GM18519 (cell line): ENCODE data around the gene DHFR.

Source experiments
- ATAC-seq: cut with Tn5 transposase; IDR thresholded peaks from one replicate; pipeline ENCODE4 v1.9.1; 2021; ENCODE audit warnings: mild to moderate bottlenecking, moderate library complexity; ENCODE audit not compliant: unreplicated experiment, low FRiP score

Gene DHFR

GRCh38 chr5:80656425-80656824 lies 1.6 kb upstream of the DHFR start:
- ATAC-seq, result no peak

GRCh38 chr5:80655231-80655774 lies 520 bp upstream of the DHFR start:
- ATAC-seq, result no peak

- ATAC-seq, result no peak
These were observed 761 bp downstream of the DHFR start for GRCh38 chr5:80654054-80654390.

- ATAC-seq, result no peak
These were observed 1.3 kb downstream of the DHFR start for GRCh38 chr5:80653502-80653901.

- ATAC-seq, result no peak
These were observed 7.9 kb downstream of the DHFR start for GRCh38 chr5:80646926-80647325.

GRCh38 chr5:80644900-80645299 lies 9.9 kb downstream of the DHFR start:
- no peak for ATAC-seq

- ATAC-seq, result no peak
These were observed 13.4 kb downstream of the DHFR start for GRCh38 chr5:80641353-80641752.

GRCh38 chr5:80634193-80634592 lies 20.6 kb downstream of the DHFR start:
- no peak for ATAC-seq

- no peak for ATAC-seq
These were observed 22.1 kb downstream of the DHFR start for GRCh38 chr5:80632700-80633099.

- no peak for ATAC-seq
These were observed 23.2 kb downstream of the DHFR start for GRCh38 chr5:80631278-80632259.

GRCh38 chr5:80629281-80629680 lies 25.5 kb downstream of the DHFR start:
- no peak for ATAC-seq

- ATAC-seq, result no peak
These were observed 29.6 kb downstream of the DHFR start for GRCh38 chr5:80625230-80625629.

- no peak for ATAC-seq
These were observed 30.8 kb downstream of the DHFR start for GRCh38 chr5:80623999-80624398.

- ATAC-seq, result no peak
These were observed 32.0 kb downstream of the DHFR start for GRCh38 chr5:80622756-80623155.

GRCh38 chr5:80620211-80620610 lies 34.6 kb downstream of the DHFR start:
- no peak for ATAC-seq

- ATAC-seq, result no peak
These were observed 35.7 kb downstream of the DHFR start for GRCh38 chr5:80619086-80619485.

GRCh38 chr5:80618438-80618837 lies 36.3 kb downstream of the DHFR start:
- no peak for ATAC-seq

GRCh38 chr5:80615266-80615914 lies 39.4 kb downstream of the DHFR start:
- no peak for ATAC-seq

- no peak for ATAC-seq
These were observed 45.1 kb downstream of the DHFR start for GRCh38 chr5:80609692-80610091.

GRCh38 chr5:80608731-80609130 lies 46.1 kb downstream of the DHFR start:
- no peak for ATAC-seq

GRCh38 chr5:80607832-80608231 lies 47.0 kb downstream of the DHFR start:
- peak; percentile 53 for ATAC-seq

- no peak for ATAC-seq
These were observed 47.4 kb downstream of the DHFR start for GRCh38 chr5:80607343-80607742.
